Peyer's patch (tissue), 4 donors: Measurements from ENCODE around the gene ARMC2. TPM values are rescaled to one million over a fixed set of nuclear protein-coding genes. Genes with fewer than 3 reads are reported as not detected.

Experiments
- DNase-seq, 3 donors: peaks; one replicate each; pipeline ENCODE4 v3.0.0-alpha.2; 2017 to 2019
- H3K27ac ChIP-seq, 4 donors: fragments of 200-600 bp; sonication (generic); one replicate each; pipeline ENCODE4 v1.5.1; 2016 to 2019
- H3K27me3 ChIP-seq, 2 donors: fragments of 200-600 bp; sonication (generic); one replicate each; pipeline ENCODE4 v1.5.1; 2019
- H3K36me3 ChIP-seq, 3 donors: fragments of 200-600 bp; sonication (generic); one replicate each; pipeline ENCODE4 v1.5.1; 2016 to 2019
- H3K4me1 ChIP-seq, 4 donors: fragments of 200-600 bp; sonication (generic); one replicate each; pipeline ENCODE4 v1.5.1; 2016 to 2019
- H3K4me3 ChIP-seq, 4 donors: fragments of 200-600 bp; sonication (generic); 1 replicate in 3 of 4; 2 replicates in 1 of 4; pipeline ENCODE4 v1.5.1; 2016 to 2019; ENCODE audit warnings: mild to moderate bottlenecking in 1 of 4
- H3K9me3 ChIP-seq, 4 donors: fragments of 200-600 bp; sonication (generic); one replicate each; pipeline ENCODE4 v1.5.1; 2016 to 2019; ENCODE audit warnings: mild to moderate bottlenecking in 1 of 4
- POLR2A ChIP-seq, 2 donors: fragments of 450-650 bp; IDR thresholded peaks; one replicate each; pipeline ENCODE4 v1.5.1; 2017; ENCODE audit warnings: antibody characterized with exemption in 2 of 2, mild to moderate bottlenecking in 2 of 2, moderate library complexity in 2 of 2
- total RNA-seq, 4 donors: library from RNA; depleted of rRNA; stranded (reverse); fragments of >200 nt; gene quantifications; one replicate each; pipeline ENCODE4 v1.1.0, GENCODE V29; 2016
- TF ChIP-seq, protein P1 (sequence below), 6 experiments: fragments of 450-650 bp in 4 of 6; fragments of 200-600 bp in 2 of 6; sonication (generic) in 1 of 6; IDR thresholded peaks; one replicate each; pipeline ENCODE4 v1.5.1; 2017 to 2019; ENCODE audit warnings: antibody characterized with exemption in 6 of 6, mild to moderate bottlenecking in 3 of 6, moderate library complexity in 1 of 6

Gene ARMC2
- total RNA-seq, 4 donors from 2014 or later, result 0.53 to 29.7 (median 4.4) TPM

- no peaks in the 10 kb centered on the region for H3K9me3 ChIP-seq
- DNase-seq, result no peak
- no peak for TF ChIP-seq POLR2A (IDR thresholded peaks at IDR 0.05)
- TF ChIP-seq, protein P1, sequence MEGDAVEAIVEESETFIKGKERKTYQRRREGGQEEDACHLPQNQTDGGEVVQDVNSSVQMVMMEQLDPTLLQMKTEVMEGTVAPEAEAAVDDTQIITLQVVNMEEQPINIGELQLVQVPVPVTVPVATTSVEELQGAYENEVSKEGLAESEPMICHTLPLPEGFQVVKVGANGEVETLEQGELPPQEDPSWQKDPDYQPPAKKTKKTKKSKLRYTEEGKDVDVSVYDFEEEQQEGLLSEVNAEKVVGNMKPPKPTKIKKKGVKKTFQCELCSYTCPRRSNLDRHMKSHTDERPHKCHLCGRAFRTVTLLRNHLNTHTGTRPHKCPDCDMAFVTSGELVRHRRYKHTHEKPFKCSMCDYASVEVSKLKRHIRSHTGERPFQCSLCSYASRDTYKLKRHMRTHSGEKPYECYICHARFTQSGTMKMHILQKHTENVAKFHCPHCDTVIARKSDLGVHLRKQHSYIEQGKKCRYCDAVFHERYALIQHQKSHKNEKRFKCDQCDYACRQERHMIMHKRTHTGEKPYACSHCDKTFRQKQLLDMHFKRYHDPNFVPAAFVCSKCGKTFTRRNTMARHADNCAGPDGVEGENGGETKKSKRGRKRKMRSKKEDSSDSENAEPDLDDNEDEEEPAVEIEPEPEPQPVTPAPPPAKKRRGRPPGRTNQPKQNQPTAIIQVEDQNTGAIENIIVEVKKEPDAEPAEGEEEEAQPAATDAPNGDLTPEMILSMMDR (IDR thresholded peaks at IDR 0.05), result no peak
- no peak overlapping the region for H3K27ac ChIP-seq
- no peaks in the 10 kb centered on the region for H3K27me3 ChIP-seq
- no peaks in the 10 kb centered on the region for H3K36me3 ChIP-seq
- no peak overlapping the region for H3K4me3 ChIP-seq
- H3K4me1 ChIP-seq, result peaks cover 0 to 8% (median 0%) of the 10 kb centered on the region in 4 donors
Measured at GRCh38 chr6:108941281-108941680, 93.1 kb downstream of the ARMC2 start.

GRCh38 chr6:108941859-108942258 is 93.6 kb downstream of the ARMC2 start:
- H3K27me3 ChIP-seq, result no peaks in the 10 kb centered on the region
- H3K27ac ChIP-seq, result no peak overlapping the region
- no peak overlapping the region for H3K4me3 ChIP-seq
- H3K9me3 ChIP-seq, result no peaks in the 10 kb centered on the region
- TF ChIP-seq, protein P1 (IDR thresholded peaks at IDR 0.05), result no peak
- no peak for TF ChIP-seq POLR2A (IDR thresholded peaks at IDR 0.05)
- H3K36me3 ChIP-seq, result no peaks in the 10 kb centered on the region
- no peak for DNase-seq
- H3K4me1 ChIP-seq, result peaks cover 0 to 8% (median 0%) of the 10 kb centered on the region in 4 donors

DNA sequence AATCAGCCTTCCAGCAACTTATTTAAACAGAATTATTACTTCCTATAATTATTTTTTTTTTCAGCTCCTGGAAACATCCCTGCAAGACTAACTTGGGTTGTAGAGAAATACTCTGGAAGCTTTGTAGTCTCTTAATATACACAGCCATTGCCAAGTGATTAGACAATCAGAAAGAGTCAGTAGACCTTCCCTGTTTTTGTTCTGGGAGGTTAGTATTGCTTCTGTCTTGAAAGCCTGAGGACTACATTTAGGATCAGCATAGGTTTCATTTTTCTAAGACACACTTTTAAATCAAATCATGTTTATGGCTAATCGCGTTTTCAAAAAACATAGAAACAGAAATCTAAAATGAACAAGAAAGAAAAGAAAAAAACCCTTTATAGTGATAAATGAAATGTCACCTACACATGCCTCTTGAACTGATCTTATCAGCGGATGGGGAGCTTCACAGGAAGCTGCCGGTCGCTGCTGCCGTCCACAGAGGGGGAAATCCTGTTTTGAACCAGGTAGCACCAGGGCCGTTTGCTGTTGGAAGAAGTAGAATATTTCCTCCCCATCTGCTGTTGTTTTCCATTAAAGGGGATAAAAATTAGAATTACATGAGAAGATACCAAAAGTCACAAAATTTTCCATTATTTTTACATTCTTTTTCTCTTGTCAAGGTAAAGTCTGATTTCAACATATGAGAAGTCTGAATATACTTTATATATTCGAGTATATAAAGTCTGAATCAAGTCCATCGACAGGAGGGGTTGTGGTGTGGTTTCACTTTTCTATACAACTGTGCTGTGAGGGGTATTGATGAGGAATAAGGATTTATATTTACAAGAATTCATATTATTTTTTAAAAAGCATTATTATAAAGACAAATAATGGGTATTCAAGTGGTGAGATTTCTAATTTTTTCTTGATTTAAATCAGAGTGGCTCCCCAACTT is 94.6 kb downstream of the ARMC2 start:
- peak in 2 of 3 donors; percentile 56 to 72 for DNase-seq
- Histone ChIP-seq H3K4me1 (peaks cover 0 to 17% (median 0%) of the 10 kb centered on the region in 4 donors), H3K36me3 (no peaks in the 10 kb centered on the region), H3K4me3 (no peak overlapping the region), H3K27ac (peak overlapping the region in 1 of 4 donors; percentile 84), H3K9me3 (no peaks in the 10 kb centered on the region), H3K27me3 (no peaks in the 10 kb centered on the region)
- TF ChIP-seq, protein P1 (IDR thresholded peaks at IDR 0.05), result no peak
- no peak for TF ChIP-seq POLR2A (IDR thresholded peaks at IDR 0.05)

DNA sequence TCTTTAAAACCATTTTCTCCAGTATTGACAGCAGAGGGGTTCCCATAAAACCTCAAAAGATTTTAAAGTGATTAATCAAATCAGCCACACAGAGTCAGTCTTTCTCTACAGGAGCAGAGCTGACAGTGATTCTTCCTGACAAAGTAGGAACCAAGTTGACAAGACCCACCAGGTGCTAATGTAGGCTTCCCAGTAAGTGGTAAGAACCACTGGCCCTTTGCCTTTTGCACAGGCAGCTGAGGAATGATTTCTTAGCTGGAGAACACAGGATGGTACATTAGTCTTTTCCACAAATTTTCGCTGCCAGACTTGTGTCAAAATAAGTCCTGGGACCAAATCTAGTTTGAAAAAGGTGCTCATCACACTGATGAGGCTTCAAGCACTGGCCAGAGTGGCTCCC is 95.8 kb downstream of the ARMC2 start:
- H3K27ac ChIP-seq, result peak overlapping the region; percentile 34 to 84 (median 66)

DNA sequence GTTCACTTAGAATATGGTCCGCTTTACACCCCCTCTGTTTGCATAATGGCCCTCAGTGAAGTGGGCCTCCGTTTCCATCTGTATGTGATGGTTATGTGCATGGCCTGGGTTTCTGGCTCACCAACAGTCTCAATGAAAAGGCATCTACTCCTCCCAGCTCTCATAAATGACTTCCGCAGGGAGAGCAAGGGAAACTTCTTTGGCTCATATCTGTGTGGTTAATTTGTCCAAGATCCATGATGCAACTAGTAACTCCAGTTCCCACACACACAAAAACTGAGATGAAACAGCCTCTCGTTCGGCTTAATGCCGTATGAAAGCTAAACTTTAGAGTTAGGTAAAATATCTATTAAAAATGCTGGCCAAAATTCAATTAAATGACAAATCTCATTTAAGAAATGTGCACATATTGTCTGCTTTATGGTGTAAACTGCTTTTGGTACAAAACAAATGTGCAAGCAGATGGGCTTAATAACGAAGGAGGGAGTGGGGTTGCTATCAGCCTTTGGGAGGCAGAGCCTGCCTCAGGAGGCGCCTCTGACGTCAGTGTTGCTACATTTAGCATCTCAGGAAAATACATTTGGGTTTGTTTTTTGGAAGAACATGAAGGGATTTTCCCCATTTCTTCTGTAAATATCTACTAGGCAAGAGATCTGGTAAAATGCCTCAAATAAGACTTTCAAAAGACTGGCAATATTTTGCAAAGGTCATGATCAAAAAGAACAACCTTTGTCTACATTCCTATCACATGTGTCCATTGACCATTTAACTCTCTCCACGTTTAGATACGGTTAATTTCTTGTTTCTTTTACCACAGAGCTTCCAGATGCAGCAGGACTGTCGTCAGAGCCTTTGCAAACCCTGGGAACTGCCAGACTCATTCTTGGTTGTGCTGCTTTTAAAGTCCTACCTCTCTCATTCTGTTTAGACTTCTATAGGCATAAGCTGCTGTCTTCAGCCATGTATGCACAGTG is 96.8 kb downstream of the ARMC2 start:
- Histone ChIP-seq H3K27ac (peak overlapping the region; percentile 47 to 84 (median 66)), H3K9me3 (no peaks in the 10 kb centered on the region), H3K4me1 (peaks cover 0 to 21% (median 0%) of the 10 kb centered on the region in 4 donors), H3K36me3 (no peaks in the 10 kb centered on the region), H3K4me3 (no peak overlapping the region), H3K27me3 (no peaks in the 10 kb centered on the region)
- TF ChIP-seq, protein P1 (IDR thresholded peaks at IDR 0.05), result no peak
- no peak for TF ChIP-seq POLR2A (IDR thresholded peaks at IDR 0.05)
- no peak for DNase-seq

More for the DNA sequence above, 95.8 kb downstream of the ARMC2 start:
- no peak for TF ChIP-seq POLR2A (IDR thresholded peaks at IDR 0.05)
- TF ChIP-seq, protein P1 (IDR thresholded peaks at IDR 0.05), result no peak
- Histone ChIP-seq H3K27me3 (no peaks in the 10 kb centered on the region), H3K9me3 (no peaks in the 10 kb centered on the region), H3K36me3 (no peaks in the 10 kb centered on the region), H3K4me3 (no peak overlapping the region), H3K4me1 (peaks cover 0 to 21% (median 0%) of the 10 kb centered on the region in 4 donors)
- no peak for DNase-seq
